GM19099 (cell line): ENCODE measurements around the gene PHYHD1.

Experiments used
- POLR2A ChIP-seq: IDR thresholded peaks from 3 replicates; pipeline ENCODE4 v1.6.1; 2011; ENCODE audit warnings: low read depth; ENCODE audit not compliant: insufficient read length; ENCODE audit errors: extremely low read depth

Gene PHYHD1

DNA sequence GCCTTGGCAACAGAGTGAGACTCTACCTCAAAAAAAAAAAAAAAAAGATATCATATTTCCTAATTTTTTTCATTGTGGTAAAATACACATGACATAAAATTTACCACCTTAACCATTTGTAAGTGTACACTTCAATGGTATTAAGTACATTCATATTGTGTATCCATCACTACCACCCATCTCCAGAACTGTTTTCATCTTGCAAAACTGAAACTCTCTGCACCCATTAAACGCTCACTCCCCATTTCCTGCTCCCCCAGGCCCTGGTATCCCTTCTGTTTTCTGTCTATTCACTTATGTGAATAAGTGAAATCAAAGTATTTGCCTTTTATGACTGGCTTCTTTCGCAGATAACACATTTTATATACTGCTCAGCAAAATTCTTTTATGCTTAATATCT is 26.0 kb upstream of the PHYHD1 start:
- TF ChIP-seq POLR2A: no peak

GRCh38 chr9:128895556-128895955 is 25.2 kb upstream of the PHYHD1 start:
- no peak for TF ChIP-seq POLR2A

DNA sequence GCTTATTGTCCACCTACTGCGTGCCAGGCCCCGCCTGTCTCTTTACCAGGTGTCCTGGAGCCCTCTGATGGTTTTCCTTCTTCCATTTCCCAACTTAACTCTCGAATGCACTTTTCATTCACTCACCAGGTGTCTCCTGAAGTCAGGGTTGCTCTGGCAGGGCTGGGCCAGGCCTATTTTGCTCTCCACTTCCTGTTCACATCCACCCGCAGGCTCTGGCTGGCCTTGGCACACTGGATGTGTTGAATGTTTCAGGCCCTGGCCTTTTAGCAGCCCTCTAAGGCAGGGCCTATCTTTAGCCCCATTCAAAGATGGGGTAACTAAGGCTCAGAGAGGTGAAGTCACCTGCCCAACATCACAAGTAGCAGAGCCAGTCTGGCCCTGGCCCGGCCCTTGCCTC is 22.4 kb upstream of the PHYHD1 start:
- no peak for TF ChIP-seq POLR2A

DNA sequence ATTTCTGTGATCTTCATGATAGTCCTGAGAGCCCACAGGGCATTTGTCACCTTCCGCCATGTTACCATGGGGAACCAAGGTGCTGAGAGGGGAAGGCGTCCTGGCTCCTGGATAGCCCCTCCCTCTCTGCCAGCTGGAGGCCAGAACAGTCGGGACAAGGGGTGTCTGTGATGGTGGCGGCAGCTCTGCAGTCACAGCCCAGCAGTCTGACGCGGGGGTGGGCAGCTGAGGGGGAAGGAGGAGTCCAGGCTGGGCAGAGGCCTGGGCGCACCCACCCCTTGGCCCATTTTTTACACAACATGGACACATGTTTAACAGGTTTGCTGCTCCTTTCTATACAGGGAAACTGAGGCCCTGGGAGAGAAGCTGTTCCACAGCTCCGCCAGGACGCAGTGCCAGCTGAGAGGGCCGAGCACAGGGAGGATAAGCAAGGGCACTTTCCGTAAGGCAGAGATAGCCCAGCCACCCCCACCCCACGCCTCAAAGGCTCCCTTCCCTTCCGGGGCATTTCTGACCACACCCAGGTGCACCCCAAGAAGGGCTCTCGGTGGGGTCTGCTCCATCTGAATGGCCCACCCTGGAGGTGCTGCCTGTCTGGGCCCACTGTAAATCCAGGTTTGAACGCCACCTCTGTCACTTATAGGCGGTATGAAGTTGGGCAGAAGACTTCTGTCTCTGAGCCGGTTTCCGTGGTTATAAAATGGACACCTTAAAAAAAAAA is 21.8 kb upstream of the PHYHD1 start:
- TF ChIP-seq POLR2A: no peak

GRCh38 chr9:128899566-128900322 is 21.0 kb upstream of the PHYHD1 start:
- TF ChIP-seq POLR2A: no peak

DNA sequence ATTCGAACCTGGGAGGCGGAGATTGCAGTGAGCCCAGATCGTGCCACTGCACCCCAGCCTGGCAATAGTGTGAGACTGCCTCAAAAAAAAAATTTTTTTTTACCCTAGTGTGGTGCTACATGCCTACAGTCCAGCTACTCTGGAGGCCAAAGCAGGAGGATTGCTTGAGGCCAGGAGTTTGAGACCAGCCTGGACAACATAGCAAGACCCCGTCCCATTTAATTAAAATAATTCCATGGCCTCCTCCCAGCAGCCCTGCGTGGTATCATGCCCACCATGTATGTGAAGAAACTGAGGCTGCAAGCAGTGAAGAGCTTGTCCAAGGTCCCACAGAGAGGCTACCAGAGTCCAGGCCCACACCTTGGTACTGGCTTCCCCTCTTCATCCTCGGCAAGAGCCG is 19.4 kb upstream of the PHYHD1 start:
- TF ChIP-seq POLR2A: no peak

DNA sequence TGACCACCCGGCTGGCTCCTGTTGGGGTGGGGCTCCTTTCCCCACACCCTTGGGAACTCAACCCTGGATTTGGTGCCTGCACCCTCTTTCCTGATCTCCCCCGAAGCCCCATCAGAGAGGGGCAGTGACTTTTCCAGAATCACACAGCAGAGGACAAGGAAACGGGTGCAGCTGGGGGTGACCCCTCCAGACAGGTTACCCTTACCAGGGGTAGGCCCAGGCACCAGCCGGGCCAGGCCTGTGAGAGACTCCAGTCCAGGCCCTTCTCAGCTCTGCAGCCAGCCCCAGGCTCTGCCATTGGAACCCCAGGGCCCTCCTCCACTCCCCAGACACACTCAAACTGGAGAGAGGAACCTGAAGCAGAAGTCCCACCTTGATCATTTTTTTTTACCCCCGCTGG is 19.0 kb upstream of the PHYHD1 start:
- no peak for TF ChIP-seq POLR2A

DNA sequence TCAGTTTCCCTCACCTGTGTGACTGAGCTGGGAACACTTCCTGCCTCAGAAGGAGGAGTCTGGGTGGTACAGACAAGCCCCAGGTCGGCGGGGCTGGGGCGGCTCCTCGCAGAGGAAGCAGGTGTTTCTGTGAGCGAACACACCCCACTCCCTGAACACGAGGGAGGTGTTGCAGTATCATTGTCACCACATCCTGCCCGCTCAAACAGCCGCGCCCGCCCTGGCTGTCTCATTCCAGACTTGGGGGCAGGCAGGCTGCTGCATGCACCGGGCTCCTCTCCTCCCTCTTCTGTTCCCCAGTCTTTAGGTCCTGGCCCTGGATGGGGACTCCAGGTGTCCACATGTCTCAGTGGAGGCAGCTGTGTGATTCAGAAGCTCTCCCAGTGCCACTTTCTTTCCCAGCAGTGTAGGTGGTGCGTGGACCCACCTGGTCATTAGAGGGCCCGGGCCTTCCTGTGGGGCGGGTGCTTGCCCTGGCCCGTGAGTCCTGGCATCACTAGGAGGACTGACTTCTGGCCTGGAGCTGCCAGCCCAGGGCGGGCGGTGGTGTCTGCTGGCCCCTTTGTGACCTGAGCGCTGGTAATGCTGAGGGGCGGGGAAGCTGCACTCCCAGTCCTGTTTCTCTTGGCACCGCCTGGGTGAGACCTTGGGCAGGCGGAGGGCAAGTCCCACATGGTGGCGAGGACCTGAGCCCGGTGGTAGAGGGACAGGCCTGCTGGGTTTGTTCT is 18.3 kb upstream of the PHYHD1 start:
- TF ChIP-seq POLR2A: peak; percentile 57

DNA sequence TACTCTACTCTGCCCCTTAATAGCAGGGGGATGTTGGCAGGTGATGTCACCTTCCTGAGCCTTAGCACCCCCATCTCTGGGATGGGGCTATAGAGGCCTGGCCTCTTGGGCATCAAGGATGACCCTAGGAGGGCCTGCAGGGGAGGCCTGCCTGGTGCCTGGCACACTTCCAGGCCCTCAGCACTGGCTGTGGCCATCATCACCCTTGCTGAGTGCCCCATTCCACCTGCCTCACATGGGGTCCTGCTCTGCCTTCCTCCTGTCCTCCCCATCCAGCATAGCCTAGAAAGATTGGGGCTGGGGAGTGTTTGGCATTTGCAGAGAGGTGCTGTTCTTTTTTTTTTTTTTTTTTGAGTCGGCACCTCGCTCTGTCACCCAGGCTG is 17.7 kb upstream of the PHYHD1 start:
- no peak for TF ChIP-seq POLR2A

GRCh38 chr9:128903871-128904620 is 16.7 kb upstream of the PHYHD1 start:
- TF ChIP-seq POLR2A: no peak

DNA sequence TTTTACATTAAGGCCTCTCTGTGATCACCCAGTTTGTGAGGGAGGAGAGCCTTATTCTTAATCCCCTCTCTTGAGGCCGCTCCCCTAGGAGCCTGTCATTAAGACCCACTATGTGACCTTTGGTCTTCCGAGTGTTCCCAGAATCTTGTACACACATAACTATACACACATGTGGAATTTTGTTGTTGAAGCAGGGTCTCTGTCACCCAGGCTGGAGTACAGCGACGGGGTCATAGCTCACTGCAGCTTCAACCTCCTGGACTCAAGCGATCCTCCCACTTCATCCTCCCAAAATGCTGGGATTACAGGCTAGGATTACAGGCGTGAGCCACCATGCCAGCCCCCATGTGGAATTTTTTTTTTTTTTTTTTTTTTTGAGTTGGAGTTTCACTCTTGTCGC is 14.8 kb upstream of the PHYHD1 start:
- no peak for TF ChIP-seq POLR2A

GRCh38 chr9:128906741-128907140 is 14.0 kb upstream of the PHYHD1 start:
- no peak for TF ChIP-seq POLR2A

DNA sequence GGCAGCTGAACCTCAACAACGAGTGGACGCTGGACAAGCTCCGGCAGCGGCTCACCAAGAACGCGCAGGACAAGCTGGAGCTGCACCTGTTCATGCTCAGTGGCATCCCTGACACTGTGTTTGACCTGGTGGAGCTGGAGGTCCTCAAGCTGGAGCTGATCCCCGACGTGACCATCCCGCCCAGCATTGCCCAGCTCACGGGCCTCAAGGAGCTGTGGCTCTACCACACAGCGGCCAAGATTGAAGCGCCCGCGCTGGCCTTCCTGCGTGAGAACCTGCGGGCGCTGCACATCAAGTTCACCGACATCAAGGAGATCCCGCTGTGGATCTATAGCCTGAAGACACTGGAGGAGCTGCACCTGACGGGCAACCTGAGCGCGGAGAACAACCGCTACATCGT is 12.4 kb upstream of the PHYHD1 start:
- no peak for TF ChIP-seq POLR2A

DNA sequence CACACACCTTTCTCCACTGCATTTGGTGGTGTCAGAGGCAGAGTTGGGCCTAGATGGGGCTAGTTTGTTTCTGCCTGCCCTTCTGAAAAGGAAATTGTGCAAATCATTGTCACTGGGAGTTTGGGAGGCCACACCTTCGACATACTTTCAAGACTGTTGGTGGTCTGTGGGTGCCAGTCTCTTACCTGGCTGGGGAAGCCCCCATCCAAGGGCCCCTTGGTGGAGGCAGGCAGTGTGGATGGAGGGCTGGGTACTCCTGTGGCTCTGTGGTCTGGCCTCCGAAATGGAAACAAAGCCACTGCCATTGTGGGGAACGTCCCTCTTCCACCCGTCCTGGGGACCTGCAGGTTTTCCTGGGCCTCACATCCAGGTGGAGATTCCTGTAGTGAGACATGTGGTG is 10.9 kb upstream of the PHYHD1 start:
- TF ChIP-seq POLR2A: no peak

GRCh38 chr9:128910906-128911305 is 9.9 kb upstream of the PHYHD1 start:
- TF ChIP-seq POLR2A: no peak
